ENCODE data around the gene ADIPOR2. TPM values are rescaled to one million over a fixed set of nuclear protein-coding genes. Genes with fewer than 3 reads are reported as not detected.

Gene ADIPOR2
- total RNA-seq, 1 donor from 2014 or later: 43.0 TPM

DNA sequence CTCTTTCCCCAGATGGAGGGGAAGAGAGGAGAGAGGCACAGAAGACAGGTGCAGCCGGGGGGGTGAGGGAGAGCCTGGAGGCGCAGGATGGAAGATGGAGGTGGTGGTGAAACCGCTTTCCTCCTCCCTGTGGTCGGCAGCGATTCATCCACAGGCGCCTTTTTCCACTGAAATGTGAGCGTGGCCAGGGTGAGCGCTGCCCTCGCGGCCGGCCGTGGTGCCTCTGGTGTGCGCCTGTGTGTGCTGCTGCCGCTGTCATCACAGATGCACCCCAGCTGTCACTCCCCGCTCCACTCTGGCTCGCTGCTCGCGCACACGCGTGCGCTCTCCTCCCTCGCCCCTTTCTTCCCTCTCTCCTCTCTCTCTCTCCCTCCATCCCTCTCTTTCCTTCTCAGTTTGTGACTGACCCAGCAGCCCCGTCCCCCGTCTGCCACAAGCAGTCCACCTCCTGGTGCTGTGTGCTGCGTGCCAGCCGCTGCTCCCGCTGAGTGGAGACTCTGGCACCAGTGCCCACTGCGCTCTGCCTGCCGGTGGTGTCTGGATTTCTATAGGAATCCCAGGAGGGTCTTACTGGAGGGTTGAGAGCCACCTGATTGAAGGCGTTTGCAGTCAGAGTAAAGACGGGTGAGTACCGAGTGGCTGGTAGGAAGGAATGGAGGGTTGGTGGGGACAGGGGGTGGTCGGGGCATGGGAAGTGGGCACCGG, 129.5 kb downstream of the ADIPOR2 start, which contains the start of gene LRTM2:
LRTM2 (plus strand) TSS at position 375 of the 705 bp plus-strand sequence. CDS start 7,584 bp downstream, outside the sequence.
- TF ChIP-seq, protein P1, sequence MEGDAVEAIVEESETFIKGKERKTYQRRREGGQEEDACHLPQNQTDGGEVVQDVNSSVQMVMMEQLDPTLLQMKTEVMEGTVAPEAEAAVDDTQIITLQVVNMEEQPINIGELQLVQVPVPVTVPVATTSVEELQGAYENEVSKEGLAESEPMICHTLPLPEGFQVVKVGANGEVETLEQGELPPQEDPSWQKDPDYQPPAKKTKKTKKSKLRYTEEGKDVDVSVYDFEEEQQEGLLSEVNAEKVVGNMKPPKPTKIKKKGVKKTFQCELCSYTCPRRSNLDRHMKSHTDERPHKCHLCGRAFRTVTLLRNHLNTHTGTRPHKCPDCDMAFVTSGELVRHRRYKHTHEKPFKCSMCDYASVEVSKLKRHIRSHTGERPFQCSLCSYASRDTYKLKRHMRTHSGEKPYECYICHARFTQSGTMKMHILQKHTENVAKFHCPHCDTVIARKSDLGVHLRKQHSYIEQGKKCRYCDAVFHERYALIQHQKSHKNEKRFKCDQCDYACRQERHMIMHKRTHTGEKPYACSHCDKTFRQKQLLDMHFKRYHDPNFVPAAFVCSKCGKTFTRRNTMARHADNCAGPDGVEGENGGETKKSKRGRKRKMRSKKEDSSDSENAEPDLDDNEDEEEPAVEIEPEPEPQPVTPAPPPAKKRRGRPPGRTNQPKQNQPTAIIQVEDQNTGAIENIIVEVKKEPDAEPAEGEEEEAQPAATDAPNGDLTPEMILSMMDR (IDR thresholded peaks at IDR 0.05): no peak
- Mint-ChIP-seq H3K4me3 (no peak within 1 kb of the TSS), H3K36me3 (ENCODE audit: low read depth) (no peaks in the 10 kb centered on the region), H3K27ac (no peak within 1 kb of the TSS), H3K4me1 (no peaks in the 10 kb centered on the region), H3K27me3 (peaks cover 40% of the 10 kb centered on the region), H3K9me3 (no peaks in the 10 kb centered on the region)
- intact Hi-C loops (cut with micrococcal nuclease): no loop called here
- POLR2A ChIA-PET: no interaction called here
- CTCF ChIA-PET: no interaction called here
- DNase-seq (no peak), ATAC-seq (ENCODE audit: low read depth) (no peak)

DNA sequence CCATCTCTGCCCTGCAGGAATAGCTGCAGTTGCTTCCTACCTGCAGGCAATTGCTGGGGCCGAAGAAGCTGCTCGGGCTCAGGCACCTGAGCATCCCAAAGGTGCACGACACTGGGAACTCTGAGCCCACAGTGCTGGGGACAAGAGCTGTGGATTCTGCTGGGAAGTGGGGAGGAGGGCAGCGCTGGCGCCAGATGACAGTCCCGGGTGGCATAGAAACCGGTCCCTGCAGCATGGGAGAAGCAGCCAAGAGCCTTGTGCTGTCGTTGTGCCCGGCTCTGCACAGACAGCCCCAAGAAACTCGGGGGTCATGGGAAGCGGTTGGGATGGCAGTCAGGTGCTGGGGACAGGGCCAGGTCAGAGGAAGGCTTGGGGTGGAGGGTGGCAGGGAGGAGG, 130.0 kb downstream of the ADIPOR2 start:
- DNase-seq (no peak), ATAC-seq (ENCODE audit: low read depth) (no peak)
- H3K27me3 Mint-ChIP-seq: peaks cover 40% of the 10 kb centered on the region
- intact Hi-C loops (cut with micrococcal nuclease): no loop called here
- H3K9me3 Mint-ChIP-seq: no peaks in the 10 kb centered on the region
- H3K27ac Mint-ChIP-seq: no peak overlapping the region
- ChIA-PET CTCF (no interaction called here), POLR2A (no interaction called here)
- H3K4me1 Mint-ChIP-seq: no peaks in the 10 kb centered on the region
- H3K36me3 Mint-ChIP-seq (ENCODE audit: low read depth): no peaks in the 10 kb centered on the region
- TF ChIP-seq, protein P1 (IDR thresholded peaks at IDR 0.05): no peak
- no peak overlapping the region for H3K4me3 Mint-ChIP-seq

DNA sequence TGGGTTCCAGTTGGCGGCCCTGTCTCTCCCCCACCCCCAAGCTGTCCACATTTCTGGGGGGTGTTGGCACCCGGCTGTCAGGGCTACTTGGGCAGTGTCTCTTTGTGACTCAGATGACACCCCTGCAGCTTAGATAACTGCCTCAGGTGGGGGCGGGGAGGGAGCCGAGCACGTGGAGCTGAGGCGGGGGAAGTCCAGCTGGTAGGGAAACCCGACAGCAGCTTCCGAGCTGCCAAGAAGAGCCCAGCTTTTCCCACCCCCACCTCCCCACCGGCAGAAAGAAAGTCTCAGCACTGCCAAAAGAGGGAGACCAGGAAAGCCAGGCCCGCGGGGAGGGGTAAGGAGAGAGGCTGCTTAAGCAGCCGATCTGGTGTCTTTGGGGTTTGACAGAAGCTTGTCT, 130.9 kb downstream of the ADIPOR2 start:
- Mint-ChIP-seq H3K4me1 (no peaks in the 10 kb centered on the region), H3K27me3 (peaks cover 36% of the 10 kb centered on the region), H3K9me3 (no peaks in the 10 kb centered on the region), H3K27ac (no peak overlapping the region), H3K36me3 (ENCODE audit: low read depth) (no peaks in the 10 kb centered on the region), H3K4me3 (no peak overlapping the region)
- TF ChIP-seq, protein P1 (IDR thresholded peaks at IDR 0.05): no peak
- intact Hi-C loops (cut with micrococcal nuclease): no loop called here
- ATAC-seq (ENCODE audit: low read depth): no peak
- DNase-seq: no peak
- CTCF ChIA-PET: no interaction called here
- POLR2A ChIA-PET: interaction anchor here (0.6 kb wide), 2 partner anchors 108 to 242 kb away, joined by 4 to 7 read pairs; no protein-coding TSS in a partner anchor

DNA sequence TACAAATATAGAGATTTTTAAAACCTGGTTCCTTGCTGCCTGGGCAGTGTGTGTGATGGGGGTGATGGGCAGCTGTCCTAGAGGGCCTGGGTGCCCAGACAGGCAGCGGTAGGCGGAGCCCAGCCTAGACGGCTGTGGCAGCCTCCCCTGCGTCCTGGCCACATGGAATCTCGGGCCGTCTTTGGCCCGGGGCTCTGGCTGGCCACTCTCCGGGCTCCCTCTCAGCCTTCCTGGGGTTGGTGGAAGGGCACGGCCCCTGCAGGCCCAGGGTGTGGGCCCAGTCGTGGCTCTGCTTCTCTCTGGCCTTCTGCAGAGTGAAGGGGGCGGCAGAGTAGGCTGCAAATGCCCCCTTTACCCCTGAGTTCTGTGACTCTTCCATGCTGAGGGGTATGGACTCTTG, 131.8 kb downstream of the ADIPOR2 start:
- Mint-ChIP-seq H3K4me1 (peaks cover 4% of the 10 kb centered on the region), H3K27me3 (peaks cover 39% of the 10 kb centered on the region), H3K27ac (no peak overlapping the region), H3K36me3 (ENCODE audit: low read depth) (no peaks in the 10 kb centered on the region), H3K9me3 (no peaks in the 10 kb centered on the region), H3K4me3 (no peak overlapping the region)
- TF ChIP-seq, protein P1 (IDR thresholded peaks at IDR 0.05): no peak
- ChIA-PET POLR2A (no interaction called here), CTCF (no interaction called here)
- intact Hi-C loops (cut with micrococcal nuclease): no loop called here
- DNase-seq (no peak), ATAC-seq (ENCODE audit: low read depth) (no peak)

DNA sequence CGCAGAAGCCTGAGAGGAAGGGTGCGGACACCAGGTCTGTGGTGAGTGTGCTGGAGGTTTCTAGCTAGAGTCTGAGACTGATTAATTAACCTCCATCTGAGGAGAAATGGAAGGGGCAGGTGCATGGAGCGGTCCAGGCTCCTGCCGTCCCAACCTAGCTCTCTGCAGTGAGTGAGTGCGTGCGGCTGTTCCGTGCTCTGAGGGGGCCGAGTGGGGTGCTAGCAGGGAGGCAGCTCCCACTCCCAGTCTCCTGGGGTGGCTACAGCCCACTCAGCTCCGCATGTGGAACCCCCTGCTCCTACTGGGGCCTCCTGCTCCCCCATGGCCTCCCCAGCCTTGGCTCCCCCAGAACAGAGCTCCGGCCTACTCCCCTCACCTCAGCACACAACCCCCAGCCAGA, 132.4 kb downstream of the ADIPOR2 start:
- ATAC-seq (ENCODE audit: low read depth) (no peak), DNase-seq (no peak)
- intact Hi-C loops (cut with micrococcal nuclease): no loop called here
- H3K27me3 Mint-ChIP-seq: peaks cover 39% of the 10 kb centered on the region
- H3K36me3 Mint-ChIP-seq (ENCODE audit: low read depth): no peaks in the 10 kb centered on the region
- CTCF ChIA-PET: no interaction called here
- no peak overlapping the region for H3K4me3 Mint-ChIP-seq
- no peaks in the 10 kb centered on the region for H3K9me3 Mint-ChIP-seq
- peaks cover 4% of the 10 kb centered on the region for H3K4me1 Mint-ChIP-seq
- H3K27ac Mint-ChIP-seq: no peak overlapping the region
- TF ChIP-seq, protein P1 (IDR thresholded peaks at IDR 0.05): no peak
- POLR2A ChIA-PET: no interaction called here

All from activated B cell treated with CpG ODN at 0.5 μM for 24 hours (primary cell).